IgD-negative memory B cell (primary cell): ENCODE data around the gene ELP5. TPM values are rescaled to one million over a fixed set of nuclear protein-coding genes. Genes with fewer than 3 reads are reported as not detected.
A peak's percentile ranks its signal among the peaks of the same experiment; 100 is the strongest.

Experiments
- H3K27ac Mint-ChIP-seq, 3 donors: one replicate each; pipeline ENCODE4 v1.8.0; 2020 to 2022; ENCODE audit warnings: mild to moderate bottlenecking in 3 of 3, mixed read lengths in 3 of 3, moderate library complexity in 1 of 3
- H3K27me3 Mint-ChIP-seq: one replicate; pipeline ENCODE4 v1.8.0; 2021; ENCODE audit warnings: mixed read lengths
- H3K36me3 Mint-ChIP-seq: one replicate; pipeline ENCODE4 v1.8.0; 2020; ENCODE audit warnings: mild to moderate bottlenecking, mixed read lengths
- H3K4me1 Mint-ChIP-seq, 3 donors: one replicate each; pipeline ENCODE4 v1.8.0; 2020 to 2022; ENCODE audit warnings: mixed read lengths in 3 of 3, mild to moderate bottlenecking in 1 of 3
- H3K4me3 Mint-ChIP-seq, 4 donors: one replicate each; pipeline ENCODE4 v1.8.0; 2020 to 2022; ENCODE audit warnings: mild to moderate bottlenecking in 4 of 4, mixed read lengths in 4 of 4, moderate library complexity in 3 of 4
- H3K9me3 Mint-ChIP-seq, 3 donors: one replicate each; pipeline ENCODE4 v1.8.0; 2020 to 2021; ENCODE audit warnings: mixed read lengths in 3 of 3, mild to moderate bottlenecking in 1 of 3
- polyA plus RNA-seq: library from polyadenylated mRNA; unstranded; fragments of 300-500 nt; fragmentation: Illumina TruSeq; gene quantifications from one replicate; pipeline ENCODE4 v1.2.3, GENCODE V29; 2021

The ELP5 gene
- polyA plus RNA-seq, 1 donor from 2014 or later = 86.8 TPM

- Mint-ChIP-seq H3K27ac (peak overlapping the region in 1 of 3 donors; percentile 71), H3K4me3 (peak overlapping the region in 1 of 4 donors; percentile 37), H3K4me1 (peaks cover 24 to 36% (median 33%) of the 10 kb centered on the region in 3 donors), H3K27me3 (peaks cover 9% of the 10 kb centered on the region), H3K36me3 (no peaks in the 10 kb centered on the region), H3K9me3 (no peaks in the 10 kb centered on the region)
These were observed 36.3 kb upstream of the ELP5 start for GRCh38 chr17:7215652-7216180.

GRCh38 chr17:7216242-7217112 lies 35.5 kb upstream of the ELP5 start:
- Mint-ChIP-seq H3K36me3 (no peaks in the 10 kb centered on the region), H3K27me3 (peaks cover 9% of the 10 kb centered on the region), H3K4me3 (peak overlapping the region in 2 of 4 donors; percentile 37 to 77), H3K9me3 (no peaks in the 10 kb centered on the region), H3K27ac (peak overlapping the region in 2 of 3 donors; percentile 71 to 73), H3K4me1 (peaks cover 31 to 40% (median 35%) of the 10 kb centered on the region in 3 donors)

GRCh38 chr17:7217113-7217987 lies 34.7 kb upstream of the ELP5 start:
- peaks cover 28 to 36% (median 35%) of the 10 kb centered on the region in 3 donors for H3K4me1 Mint-ChIP-seq
- no peaks in the 10 kb centered on the region for H3K9me3 Mint-ChIP-seq
- H3K27me3 Mint-ChIP-seq = peaks cover 7% of the 10 kb centered on the region
- H3K4me3 Mint-ChIP-seq = peak overlapping the region in 3 of 4 donors; percentile 70 to 93 (median 71)
- peak overlapping the region in 2 of 3 donors; percentile 71 to 73 for H3K27ac Mint-ChIP-seq
- H3K36me3 Mint-ChIP-seq = no peaks in the 10 kb centered on the region

DNA sequence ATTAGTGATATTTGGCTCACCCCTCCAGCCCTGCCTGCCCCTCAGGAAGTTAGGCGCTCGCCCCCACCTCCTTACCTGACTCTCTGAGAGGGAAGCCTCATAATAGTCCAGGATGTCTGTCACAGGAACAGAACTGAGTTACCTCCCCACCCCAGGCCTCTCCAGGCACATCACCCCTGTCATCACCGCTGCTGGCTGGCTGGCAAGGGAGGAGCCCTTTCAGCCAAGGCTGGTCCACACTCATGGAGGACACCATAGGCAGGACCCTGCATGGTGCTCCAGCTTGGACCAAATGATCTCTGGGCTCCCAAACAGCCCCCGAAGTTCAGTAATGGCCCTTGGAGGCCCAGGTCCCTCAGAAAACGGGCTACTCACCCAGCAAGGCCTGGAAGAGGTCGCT lies 33.8 kb upstream of the ELP5 start:
- Mint-ChIP-seq H3K9me3 (no peaks in the 10 kb centered on the region), H3K4me1 (peaks cover 26 to 36% (median 35%) of the 10 kb centered on the region in 3 donors), H3K27me3 (peaks cover 7% of the 10 kb centered on the region), H3K36me3 (no peaks in the 10 kb centered on the region), H3K4me3 (peak overlapping the region in 3 of 4 donors; percentile 70 to 93 (median 71)), H3K27ac (peak overlapping the region in 1 of 3 donors; percentile 57)

GRCh38 chr17:7218758-7219157 lies 33.3 kb upstream of the ELP5 start:
- Mint-ChIP-seq H3K27me3 (peaks cover 7% of the 10 kb centered on the region), H3K27ac (peak overlapping the region; percentile 86 to 91 (median 90)), H3K36me3 (no peaks in the 10 kb centered on the region), H3K4me1 (peaks cover 23 to 33% (median 30%) of the 10 kb centered on the region in 3 donors), H3K4me3 (peak overlapping the region in 2 of 4 donors; percentile 93 to 96), H3K9me3 (no peaks in the 10 kb centered on the region)

GRCh38 chr17:7219229-7219811 lies 32.7 kb upstream of the ELP5 start:
- H3K4me1 Mint-ChIP-seq = peaks cover 19 to 29% (median 25%) of the 10 kb centered on the region in 3 donors
- peaks cover 4% of the 10 kb centered on the region for H3K27me3 Mint-ChIP-seq
- peak overlapping the region; percentile 90 to 96 (median 91) for H3K27ac Mint-ChIP-seq
- no peaks in the 10 kb centered on the region for H3K36me3 Mint-ChIP-seq
- H3K4me3 Mint-ChIP-seq = peak overlapping the region; percentile 93 to 98 (median 94)
- no peaks in the 10 kb centered on the region for H3K9me3 Mint-ChIP-seq

GRCh38 chr17:7219812-7220592 lies 32.0 kb upstream of the ELP5 start, which contains the start of the genes ACADVL and DLG4:
TSS of gene ACADVL (plus strand) at chr17:7219938. CDS start at chr17:7219985, 47 bp downstream.
TSS of gene DLG4 (minus strand) at chr17:7219836.
- Mint-ChIP-seq H3K4me3 (peak within 1 kb of the TSS; percentile 93 to 98 (median 94)), H3K4me1 (peaks cover 19 to 23% (median 21%) of the 10 kb centered on the region in 3 donors), H3K27me3 (peaks cover 4% of the 10 kb centered on the region), H3K27ac (peak within 1 kb of the TSS; percentile 90 to 96 (median 91)), H3K36me3 (no peaks in the 10 kb centered on the region), H3K9me3 (no peaks in the 10 kb centered on the region)

- H3K9me3 Mint-ChIP-seq = no peaks in the 10 kb centered on the region
- H3K4me3 Mint-ChIP-seq = peak overlapping the region; percentile 93 to 98 (median 94)
- H3K27me3 Mint-ChIP-seq = peaks cover 4% of the 10 kb centered on the region
- H3K36me3 Mint-ChIP-seq = no peaks in the 10 kb centered on the region
- H3K4me1 Mint-ChIP-seq = peaks cover 19% of the 10 kb centered on the region in 3 donors
- H3K27ac Mint-ChIP-seq = peak overlapping the region; percentile 90 to 95 (median 91)
These were observed 31.3 kb upstream of the ELP5 start for GRCh38 chr17:7220593-7221277.

DNA sequence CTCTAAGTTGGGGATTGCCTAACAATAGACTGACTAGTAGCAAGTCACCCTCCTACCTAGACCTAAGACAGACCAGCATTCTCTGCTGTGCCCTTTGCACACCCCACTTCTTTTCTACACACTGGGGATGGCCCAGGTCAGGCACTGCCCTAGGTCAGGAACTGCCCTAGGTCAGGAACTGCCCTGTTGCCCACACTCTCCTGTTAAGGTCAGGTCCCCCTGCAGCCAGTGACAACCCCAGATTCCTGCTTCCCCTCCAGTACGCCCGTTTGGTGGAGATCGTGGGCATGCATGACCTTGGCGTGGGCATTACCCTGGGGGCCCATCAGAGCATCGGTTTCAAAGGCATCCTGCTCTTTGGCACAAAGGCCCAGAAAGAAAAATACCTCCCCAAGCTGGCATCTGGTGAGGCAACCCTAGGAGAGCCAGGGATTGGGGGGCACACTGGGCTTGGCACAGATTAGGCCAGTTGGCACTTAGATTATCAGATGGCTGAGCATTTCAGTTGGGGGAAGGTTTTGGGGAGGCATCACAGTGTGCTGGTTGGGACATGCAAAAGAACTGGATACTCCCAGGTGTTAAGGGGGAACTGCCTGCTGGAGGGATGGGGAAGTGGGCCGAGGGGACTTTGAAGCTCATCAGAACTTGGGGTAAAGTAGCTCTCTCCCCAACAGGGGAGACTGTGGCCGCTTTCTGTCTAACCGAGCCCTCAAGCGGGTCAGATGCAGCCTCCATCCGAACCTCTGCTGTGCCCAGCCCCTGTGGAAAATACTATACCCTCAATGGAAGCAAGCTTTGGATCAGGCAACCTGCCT lies 30.5 kb upstream of the ELP5 start:
- H3K27me3 Mint-ChIP-seq = peaks cover 4% of the 10 kb centered on the region
- H3K4me1 Mint-ChIP-seq = peaks cover 18 to 19% (median 19%) of the 10 kb centered on the region in 3 donors
- no peaks in the 10 kb centered on the region for H3K9me3 Mint-ChIP-seq
- peak overlapping the region; percentile 13 to 96 (median 93) for H3K4me3 Mint-ChIP-seq
- H3K27ac Mint-ChIP-seq = peak overlapping the region in 1 of 3 donors; percentile 90
- H3K36me3 Mint-ChIP-seq = no peaks in the 10 kb centered on the region

DNA sequence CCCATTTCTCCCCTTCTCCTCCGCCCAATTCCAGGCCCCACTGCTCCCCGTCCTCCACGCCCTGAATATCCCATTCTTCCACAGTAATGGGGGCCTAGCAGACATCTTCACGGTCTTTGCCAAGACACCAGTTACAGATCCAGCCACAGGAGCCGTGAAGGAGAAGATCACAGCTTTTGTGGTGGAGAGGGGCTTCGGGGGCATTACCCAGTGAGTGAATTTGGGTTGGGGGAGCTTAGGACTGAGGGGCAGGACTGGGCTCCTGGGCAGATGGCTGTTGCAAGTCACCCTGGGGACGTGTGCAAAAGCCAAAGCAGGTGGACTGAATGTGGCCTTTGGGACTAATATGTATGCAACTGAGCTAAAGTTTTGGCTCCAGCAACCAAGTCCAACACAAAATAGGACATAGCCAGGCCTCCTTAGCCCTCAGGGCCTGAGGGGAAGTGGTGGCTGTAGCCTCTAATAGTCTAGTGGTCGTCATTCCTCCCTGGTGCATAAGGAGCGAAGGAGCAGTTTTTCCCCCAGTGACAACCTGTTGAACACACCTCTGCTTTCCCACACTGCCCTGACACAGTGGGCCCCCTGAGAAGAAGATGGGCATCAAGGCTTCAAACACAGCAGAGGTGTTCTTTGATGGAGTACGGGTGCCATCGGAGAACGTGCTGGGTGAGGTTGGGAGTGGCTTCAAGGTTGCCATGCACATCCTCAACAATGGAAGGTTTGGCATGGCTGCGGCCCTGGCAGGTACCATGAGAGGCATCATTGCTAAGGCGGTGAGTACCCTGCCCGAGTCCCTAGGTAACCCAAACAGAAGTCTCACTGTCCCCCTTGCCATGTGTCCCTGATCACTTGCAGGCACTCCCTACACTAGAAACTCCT lies 29.7 kb upstream of the ELP5 start:
- peaks cover 18 to 19% (median 19%) of the 10 kb centered on the region in 3 donors for H3K4me1 Mint-ChIP-seq
- peak overlapping the region in 2 of 4 donors; percentile 12 to 93 for H3K4me3 Mint-ChIP-seq
- no peaks in the 10 kb centered on the region for H3K9me3 Mint-ChIP-seq
- H3K27me3 Mint-ChIP-seq = peaks cover 2% of the 10 kb centered on the region
- H3K27ac Mint-ChIP-seq = peak overlapping the region in 1 of 3 donors; percentile 18
- H3K36me3 Mint-ChIP-seq = no peaks in the 10 kb centered on the region

- no peak overlapping the region for H3K27ac Mint-ChIP-seq
- H3K9me3 Mint-ChIP-seq = no peaks in the 10 kb centered on the region
These were observed 29.1 kb upstream of the ELP5 start for GRCh38 chr17:7222972-7223292.

GRCh38 chr17:7223375-7223774 lies 28.6 kb upstream of the ELP5 start:
- peak overlapping the region in 2 of 3 donors; percentile 30 to 72 for H3K27ac Mint-ChIP-seq
- H3K36me3 Mint-ChIP-seq = no peaks in the 10 kb centered on the region
- H3K4me3 Mint-ChIP-seq = peak overlapping the region in 1 of 4 donors; percentile 25
- peaks cover 2% of the 10 kb centered on the region for H3K27me3 Mint-ChIP-seq
- H3K4me1 Mint-ChIP-seq = peaks cover 10 to 23% (median 15%) of the 10 kb centered on the region in 3 donors
- no peaks in the 10 kb centered on the region for H3K9me3 Mint-ChIP-seq

More at GRCh38 chr17:7222972-7223292, 29.1 kb upstream of the ELP5 start:
- H3K36me3 Mint-ChIP-seq = no peaks in the 10 kb centered on the region
- peaks cover 2% of the 10 kb centered on the region for H3K27me3 Mint-ChIP-seq
- H3K4me1 Mint-ChIP-seq = peaks cover 14 to 19% (median 15%) of the 10 kb centered on the region in 3 donors
- peak overlapping the region in 1 of 4 donors; percentile 93 for H3K4me3 Mint-ChIP-seq
